Heart left ventricle (tissue), 16 donors: ENCODE measurements around the gene NT5DC2. TPM values are rescaled to one million over a fixed set of nuclear protein-coding genes. Genes with fewer than 3 reads are reported as not detected.

Experiments used
- ATAC-seq, 4 donors: fragments of 200-7000 bp; cut with Tn5 transposase; one replicate each; pipeline ENCODE4 v1.9.1; 2020 to 2022; ENCODE audit warnings: moderate library complexity in 4 of 4, mild to moderate bottlenecking in 3 of 4, moderate number of reproducible peaks in 1 of 4
- DNase-seq, 5 donors: peaks; one replicate each; pipeline ENCODE4 v3.0.0-alpha.2; 2020
- H3K27ac ChIP-seq, 12 donors: fragments of 200-600 bp; sonication (generic) in 4 of 12; one replicate each; pipeline versions ENCODE4 v1.5.0 to v1.8.0; 2016 to 2022; ENCODE audit warnings: mild to moderate bottlenecking in 2 of 12
- H3K27me3 ChIP-seq, 9 donors: fragments of 200-600 bp; sonication (generic) in 2 of 9; one replicate each; pipeline versions ENCODE4 v1.5.1 to v1.8.0; 2016 to 2022; ENCODE audit warnings: mild to moderate bottlenecking in 3 of 9
- H3K36me3 ChIP-seq, 9 donors: fragments of 200-600 bp; sonication (generic) in 2 of 9; one replicate each; pipeline versions ENCODE4 v1.5.0 to v1.8.0; 2018 to 2022; ENCODE audit warnings: mild to moderate bottlenecking in 2 of 9
- H3K4me1 ChIP-seq, 12 donors: fragments of 200-600 bp; sonication (generic) in 4 of 12; one replicate each; pipeline versions ENCODE4 v1.5.0 to v1.8.0; 2016 to 2022; ENCODE audit warnings: mild to moderate bottlenecking in 3 of 12
- H3K4me3 ChIP-seq, 12 donors: fragments of 200-600 bp; sonication (generic) in 4 of 12; one replicate each; pipeline versions ENCODE4 v1.5.0 to v1.8.0; 2017 to 2022; ENCODE audit warnings: mild to moderate bottlenecking in 9 of 12, moderate library complexity in 4 of 12
- H3K9me3 ChIP-seq, 12 donors: fragments of 200-600 bp; sonication (generic) in 4 of 12; one replicate each; pipeline versions ENCODE4 v1.5.0 to v1.8.0; 2016 to 2022; ENCODE audit warnings: mild to moderate bottlenecking in 1 of 12
- CTCF ChIP-seq, 12 donors: fragments of 200-600 bp; sonication (generic) in 4 of 12; IDR thresholded peaks; one replicate each; pipeline versions ENCODE4 v1.5.0 to v1.8.0; 2018 to 2022; ENCODE audit warnings: antibody characterized with exemption in 12 of 12, mild to moderate bottlenecking in 5 of 12
- POLR2A ChIP-seq, 2 donors: fragments of 450-650 bp; IDR thresholded peaks; one replicate each; pipeline ENCODE4 v1.6.1; 2017; ENCODE audit warnings: antibody characterized with exemption in 2 of 2, mild to moderate bottlenecking in 2 of 2, moderate library complexity in 2 of 2
- WGBS, 4 donors: extraction: QIAGEN DNeasy Blood & Tissue Kit in 2 of 4; methylation state at CpG; one replicate each; pipeline versions ENCODE4 v1.1.5 to v1.1.7; 2013 to 2018; 5-methylcytosine and 5-hydroxymethylcytosine counted together
- intact Hi-C, 10 donors: fragments of 100-400 bp; cut with DNase I; formaldehyde crosslinking; loops; one replicate each; pipeline versions ENCODE4 v1.11.1 to v1.14.2; 2022
- polyA plus RNA-seq, 2 donors: library from polyadenylated mRNA; stranded (reverse); fragments of 200-250 nt; gene quantifications; one replicate each; pipeline ENCODE4 v1.2.3, GENCODE V29; 2013
- total RNA-seq, 9 donors: library from RNA; depleted of rRNA in 2 of 9; stranded (reverse); fragments of >200 nt in 2 of 9; fragmentation: NEBNext Ultra II Directional in 3 of 9; extraction: Animal tissue kit (Norgen Biotek cat#: 25700) in 3 of 9; gene quantifications; one replicate each; pipeline versions ENCODE4 v1.1.0 to v1.2.4, GENCODE V29; 2016 to 2023
- donor health status: ischemic (EF 13 %, LVEDD 7.1; RV severe dilation, severe dysfunction).
- donor health status: healthy with polysubstance abuse.
- donor health status: DM: no; HTN: yes; CAD: no.
- donor health status: DM: no; HTN: no; CAD: no.
- donor health status: ischemic (EF 25% LVEDD 6.9; RV normal size, moderate dysfunction).
- donor health status: ischemic (EF 25% LVEDD 5.7; RV mildly dilated, moderate dysfunction).
- donor health status: healthy.
- donor health status: DM: yes; HTN: yes; CAD: no.
- donor health status: ischemic (EF 35%, LVEDD 5.7; RV mildly dilated, moderate dysfunction).
- donor health status: nonischemic (EF 11% LVEDD 7.7; RV severe dilation, severe dysfunction).
- donor health status: DM: yes; HTN: yes; CAD: no.
- donor health status: PGD.
- donor health status: ischemic (EF 29% LVEDD 5.4; RV normal size, mild dysfunction).
- donor health status: nonischemic (EF 23%, LVEDD 6.1; RV moderate dilation, normal function).

NT5DC2 gene
- total and polyA plus RNA-seq, 11 donors: 22.8 to 99.6 (median 59.7) TPM

- TF ChIP-seq POLR2A (IDR thresholded peaks at IDR 0.05) (no peak), CTCF (IDR thresholded peaks at IDR 0.05) (no peak)
- Histone ChIP-seq H3K4me1 (peaks cover 0 to 40% (median 2%) of the 10 kb centered on the region in 12 donors), H3K4me3 (no peak overlapping the region), H3K27me3 (no peaks in the 10 kb centered on the region), H3K27ac (no peak overlapping the region), H3K9me3 (no peaks in the 10 kb centered on the region), H3K36me3 (peaks cover 0 to 98% (median 91%) of the 10 kb centered on the region in 9 donors)
- DNase-seq (no peak), ATAC-seq (peak in 1 of 4 donors; percentile 25)
- WGBS, 4 donors: 78 to 89% (median 84%) methylated on average over 5 of the region's 5 CpGs
- intact Hi-C loops: loop anchor here in 1 of 10 donors (10.0 kb wide), 1 partner anchor 91 kb away; no protein-coding TSS in a partner anchor
Observed at GRCh38 chr3:52554026-52554755, 20.5 kb upstream of the NT5DC2 start.

DNA sequence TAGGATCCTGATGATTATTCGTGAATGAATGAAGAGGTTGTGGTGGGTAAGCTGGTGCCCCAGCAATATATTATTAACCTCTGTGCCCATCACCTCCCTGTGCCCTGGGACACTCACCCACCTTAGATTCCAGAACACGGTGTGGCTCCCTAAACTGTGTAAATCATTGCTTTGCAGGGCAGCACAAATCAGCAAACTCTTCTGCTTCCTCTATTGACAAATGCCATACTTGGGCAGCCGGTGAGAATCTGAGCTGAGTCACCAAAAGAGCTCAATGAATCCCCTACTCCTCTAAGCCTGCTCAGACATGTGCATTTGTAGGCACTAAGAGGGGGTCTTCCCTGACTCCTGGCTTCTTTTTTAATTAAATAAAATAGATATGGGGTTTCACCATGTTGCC lies 18.4 kb upstream of the NT5DC2 start:
- WGBS, 4 donors: 35 to 78% (median 77%) methylated on average over 3 of the region's 3 CpGs
- H3K27ac ChIP-seq: peak overlapping the region in 1 of 12 donors; percentile 35

GRCh38 chr3:52551118-52551517 lies 17.5 kb upstream of the NT5DC2 start:
- ATAC-seq: peak in 3 of 4 donors; percentile 25 to 47 (median 29)
- H3K4me1 ChIP-seq: peaks cover 0 to 35% (median 2%) of the 10 kb centered on the region in 12 donors

More for the DNA sequence above, 18.4 kb upstream of the NT5DC2 start:
- Histone ChIP-seq H3K9me3 (no peaks in the 10 kb centered on the region), H3K27me3 (no peaks in the 10 kb centered on the region), H3K36me3 (peaks cover 0 to 98% (median 91%) of the 10 kb centered on the region in 9 donors), H3K4me1 (peaks cover 0 to 40% (median 2%) of the 10 kb centered on the region in 12 donors), H3K4me3 (no peak overlapping the region)
- no peak for TF ChIP-seq CTCF (IDR thresholded peaks at IDR 0.05)
- no peak for TF ChIP-seq POLR2A (IDR thresholded peaks at IDR 0.05)
- ATAC-seq (peak in 1 of 4 donors; percentile 39), DNase-seq (no peak)
- intact Hi-C loops: loop anchor here in 1 of 10 donors (10.0 kb wide), 1 partner anchor 93 kb away; no protein-coding TSS in a partner anchor

More at GRCh38 chr3:52551118-52551517, 17.5 kb upstream of the NT5DC2 start:
- no peaks in the 10 kb centered on the region for H3K27me3 ChIP-seq
- no peak for DNase-seq
- H3K27ac ChIP-seq: peak overlapping the region in 5 of 12 donors; percentile 3 to 46 (median 15)
- TF ChIP-seq CTCF (IDR thresholded peaks at IDR 0.05) (no peak), POLR2A (IDR thresholded peaks at IDR 0.05) (no peak)
- intact Hi-C loops: loop anchor here in 1 of 10 donors (10.0 kb wide), 1 partner anchor 94 kb away; no protein-coding TSS in a partner anchor
- no peaks in the 10 kb centered on the region for H3K9me3 ChIP-seq
- H3K36me3 ChIP-seq: peaks cover 0 to 98% (median 95%) of the 10 kb centered on the region in 9 donors
- H3K4me3 ChIP-seq: no peak overlapping the region
